H1 (cell line): ENCODE data around the gene NAV3. TPM values are rescaled to one million over a fixed set of nuclear protein-coding genes. Genes with fewer than 3 reads are reported as not detected.

Experiments used
- CTCF ChIA-PET: fragments of 300-600 bp; sonication (Branson Sonifier 250); formaldehyde crosslinking; loops from one replicate; lab custom pipeline; 2021; ENCODE audit not compliant: partially characterized antibody; lab: Charles Lee
- POLR2A ChIA-PET: fragments of 300-600 bp; sonication (Branson Sonifier 250); formaldehyde crosslinking; loops from one replicate; lab custom pipeline; 2021; ENCODE audit warnings: inconsistent platforms; ENCODE audit not compliant: partially characterized antibody; lab: Charles Lee
- DNase-seq, 2 experiments: peaks; one replicate each; pipeline versions ENCODE4 v3.0.0 to v3.0.0-alpha.2; 2010 to 2022; ENCODE audit warnings: low spot score in 2 of 2, low read depth in 1 of 2, mixed read lengths in 1 of 2
- FAIRE-seq: peaks from 2 replicates; lab custom pipeline; 2011; peaks lifted over from hg19 to GRCh38; lab: Jason Lieb, UNC
- H2AFZ ChIP-seq: 2 replicates; pipeline ENCODE4 v1.8.1; 2012; ENCODE audit warnings: low read length, inconsistent platforms
- H2AK5ac ChIP-seq: 2 replicates; pipeline ENCODE4 v1.6.1; 2013; ENCODE audit warnings: low read depth, low read length
- H2BK120ac ChIP-seq: replicated peaks from 2 replicates; pipeline ENCODE3; 2013; ENCODE audit warnings: low read depth, low read length, inconsistent platforms
- H2BK12ac ChIP-seq: 2 replicates; pipeline ENCODE4 v1.6.1; 2013; ENCODE audit warnings: low read depth, low read length
- H2BK15ac ChIP-seq: 2 replicates; pipeline ENCODE4 v1.6.1; 2013; ENCODE audit warnings: low read length
- H2BK20ac ChIP-seq: 2 replicates; pipeline ENCODE4 v1.6.1; 2013; ENCODE audit warnings: low read length
- H2BK5ac ChIP-seq: 2 replicates; pipeline ENCODE4 v1.6.1; 2013; ENCODE audit warnings: low read depth, low read length
- H3K14ac ChIP-seq: 2 replicates; pipeline ENCODE4 v1.6.1; 2013; ENCODE audit warnings: inconsistent platforms; ENCODE audit not compliant: insufficient read length
- H3K18ac ChIP-seq: 2 replicates; pipeline ENCODE4 v1.6.1; 2013; ENCODE audit warnings: low read length; ENCODE audit errors: extremely low read depth
- H3K23ac ChIP-seq: 2 replicates; pipeline ENCODE4 v1.6.1; 2013; ENCODE audit warnings: inconsistent platforms; ENCODE audit not compliant: insufficient read length
- H3K23me2 ChIP-seq: 2 replicates; pipeline ENCODE4 v1.6.1; 2013; ENCODE audit warnings: low read depth, low read length
- H3K27ac ChIP-seq: 2 replicates; pipeline ENCODE4 v1.6.1; 2011; ENCODE audit warnings: low read depth, low read length, inconsistent platforms
- H3K27me3 ChIP-seq, 4 experiments: replicated peaks in 1 of 4; 1 replicate in 1 of 4; 2 replicates in 3 of 4; pipeline versions ENCODE4 v1.6.1 to v1.8.1; 2011 to 2013; ENCODE audit warnings: low read length in 3 of 4, mild to moderate bottlenecking in 3 of 4, inconsistent platforms in 2 of 4, mixed read lengths in 2 of 4, moderate library complexity in 1 of 4; ENCODE audit not compliant: control insufficient read depth in 3 of 4, insufficient read depth in 3 of 4; ENCODE audit errors: extremely low read depth in 1 of 4
- H3K36me3 ChIP-seq, 4 experiments: 2 replicates each; pipeline versions ENCODE4 v1.6.1 to v1.8.1; 2011 to 2013; ENCODE audit warnings: mild to moderate bottlenecking in 4 of 4, low read length in 3 of 4, moderate library complexity in 2 of 4, control low read depth in 1 of 4, inconsistent platforms in 1 of 4; ENCODE audit not compliant: insufficient read depth in 4 of 4, control insufficient read depth in 2 of 4
- H3K4ac ChIP-seq: replicated peaks from 2 replicates; pipeline ENCODE3; 2013; ENCODE audit warnings: low read length, low read depth, mixed read lengths, inconsistent platforms; ENCODE audit not compliant: insufficient read length
- H3K4me1 ChIP-seq, 4 experiments: replicated peaks in 1 of 4; 1 replicate in 1 of 4; 2 replicates in 3 of 4; pipeline versions ENCODE4 v1.6.1 to v1.8.1; 2011 to 2013; ENCODE audit warnings: low read length in 3 of 4, inconsistent platforms in 2 of 4, mixed read lengths in 1 of 4; ENCODE audit not compliant: insufficient read depth in 4 of 4, control insufficient read depth in 3 of 4
- H3K4me2 ChIP-seq, 2 experiments: 2 replicates each; pipeline versions ENCODE4 v1.6.1 to v1.8.1; 2011 to 2013; ENCODE audit warnings: low read depth in 2 of 2, low read length in 2 of 2, control low read depth in 1 of 2, inconsistent platforms in 1 of 2, mild to moderate bottlenecking in 1 of 2; ENCODE audit not compliant: insufficient read depth in 1 of 2
- H3K4me3 ChIP-seq, 4 experiments: fragments of 200-600, 300-600 bp in 1 of 4; sonication (generic), shearing (Covaris generic), sonication (Bioruptor Twin) in 1 of 4; 2 replicates each; pipeline versions ENCODE4 v1.5.1 to v1.8.1; 2011 to 2016; ENCODE audit warnings: low read length in 4 of 4, low read depth in 3 of 4, control low read depth in 2 of 4, inconsistent platforms in 2 of 4, mild to moderate bottlenecking in 2 of 4, mixed read lengths in 1 of 4, moderate library complexity in 1 of 4; ENCODE audit not compliant: insufficient read depth in 2 of 4; ENCODE audit errors: extremely low read depth in 1 of 4
- H3K56ac ChIP-seq: replicated peaks from 2 replicates; pipeline ENCODE3; 2013; ENCODE audit warnings: low read depth, mild to moderate bottlenecking, mixed read lengths, low read length, inconsistent platforms; ENCODE audit not compliant: insufficient read length
- H3K79me1 ChIP-seq: 2 replicates; pipeline ENCODE4 v1.6.1; 2013; ENCODE audit warnings: low read depth, low read length, control low read depth
- H3K79me2 ChIP-seq, 2 experiments: 2 replicates each; pipeline versions ENCODE4 v1.6.1 to v1.8.1; 2012 to 2013; ENCODE audit warnings: low read length in 2 of 2, mild to moderate bottlenecking in 2 of 2, inconsistent platforms in 1 of 2; ENCODE audit not compliant: insufficient read depth in 2 of 2, control insufficient read depth in 1 of 2
- H3K9ac ChIP-seq, 4 experiments: replicated peaks in 1 of 4; 1 replicate in 1 of 4; 2 replicates in 3 of 4; pipeline versions ENCODE4 v1.6.1 to v1.8.1; 2011 to 2013; ENCODE audit warnings: low read depth in 3 of 4, low read length in 3 of 4, control low read depth in 2 of 4, mild to moderate bottlenecking in 2 of 4, moderate library complexity in 2 of 4, inconsistent platforms in 1 of 4; ENCODE audit errors: extremely low read depth in 1 of 4
- H3K9me3 ChIP-seq, 2 experiments: 2 replicates each; pipeline versions ENCODE4 v1.6.1 to v1.8.1; 2012 to 2013; ENCODE audit warnings: mild to moderate bottlenecking in 2 of 2, moderate library complexity in 2 of 2, control low read depth in 1 of 2, inconsistent platforms in 1 of 2, low read depth in 1 of 2, low read length in 1 of 2, mixed read lengths in 1 of 2; ENCODE audit not compliant: insufficient read depth in 2 of 2
- H4K20me1 ChIP-seq, 2 experiments: replicated peaks in 1 of 2; 2 replicates each; pipeline versions ENCODE3 to v1.8.1; 2011 to 2013; ENCODE audit warnings: inconsistent platforms in 2 of 2, low read length in 2 of 2, mild to moderate bottlenecking in 1 of 2; ENCODE audit not compliant: insufficient read depth in 2 of 2, control insufficient read depth in 1 of 2
- H4K5ac ChIP-seq: 2 replicates; pipeline ENCODE4 v1.6.1; 2013; ENCODE audit warnings: low read length, low read depth, mixed read lengths, inconsistent platforms; ENCODE audit not compliant: insufficient read length
- H4K8ac ChIP-seq: 2 replicates; pipeline ENCODE4 v1.8.0; 2013; ENCODE audit warnings: mild to moderate bottlenecking, moderate library complexity, low read length, inconsistent platforms; ENCODE audit not compliant: insufficient read depth; ENCODE audit errors: extremely low read depth
- H4K91ac ChIP-seq: replicated peaks from 2 replicates; pipeline ENCODE3; 2013; ENCODE audit warnings: low read length, mixed read lengths, inconsistent platforms; ENCODE audit not compliant: insufficient read length
- ASH2L ChIP-seq: fragments of 200-600, 300-600 bp; sonication (generic); IDR thresholded peaks from one replicate; pipeline ENCODE4 v1.7.1; 2017; ENCODE audit warnings: low read length
- BACH1 ChIP-seq: IDR thresholded peaks from 2 replicates; pipeline ENCODE4 v1.6.1; 2012; ENCODE audit warnings: low read length, improper control_type of control experiment
- EGR1 ChIP-seq: IDR thresholded peaks from 2 replicates; pipeline ENCODE4 v1.6.1; 2011; ENCODE audit warnings: low read depth, low read length, borderline replicate concordance
- EZH2 ChIP-seq: fragments of 200-600 bp; sonication (generic); IDR thresholded peaks from 2 replicates; pipeline ENCODE4 v1.7.1; 2012; ENCODE audit warnings: low read depth, mild to moderate bottlenecking, moderate library complexity, low read length, inconsistent platforms; ENCODE audit not compliant: severe bottlenecking
- HDAC6 ChIP-seq: IDR thresholded peaks from one replicate; pipeline ENCODE4 v1.7.1; 2012; ENCODE audit warnings: low read depth, mild to moderate bottlenecking, inconsistent platforms, low read length, moderate library complexity
- JUND ChIP-seq: IDR thresholded peaks from 2 replicates; pipeline ENCODE4 v1.6.1; 2011; ENCODE audit warnings: mild to moderate bottlenecking, improper control_type of control experiment, low read length
- MAFK ChIP-seq: IDR thresholded peaks from 2 replicates; pipeline ENCODE4 v1.6.1; 2012; ENCODE audit warnings: low read depth, mild to moderate bottlenecking, improper control_type of control experiment, low read length
- NRF1 ChIP-seq: IDR thresholded peaks from 2 replicates; pipeline ENCODE4 v1.6.1; 2011; ENCODE audit warnings: mild to moderate bottlenecking, low read depth, low read length, improper control_type of control experiment
- POLR2AphosphoS5 ChIP-seq: IDR thresholded peaks from 2 replicates; pipeline ENCODE4 v1.6.1; 2011; ENCODE audit warnings: low read depth, low read length
- SP4 ChIP-seq: IDR thresholded peaks from 2 replicates; pipeline ENCODE4 v1.6.1; 2012; ENCODE audit warnings: low read length, inconsistent platforms
- YY1 ChIP-seq: IDR thresholded peaks from 2 replicates; pipeline ENCODE4 v1.6.1; 2011; ENCODE audit warnings: low read depth, mild to moderate bottlenecking, low read length
- WGBS, 2 experiments: shearing (Covaris generic) in 1 of 2; methylation state at CpG; one replicate each; pipeline versions ENCODE4 v1.1.6 to v1.1.7; 2013 to 2015; ENCODE audit warnings: low lambda C conversion rate in 2 of 2, mixed read lengths in 2 of 2, inconsistent platforms in 1 of 2, low coverage in 1 of 2, missing lambda C conversion rate in 1 of 2; ENCODE audit not compliant: insufficient replicate concordance in 2 of 2, insufficient coverage in 1 of 2, insufficient read length in 1 of 2; ENCODE audit errors: extremely low coverage in 1 of 2, missing lambda C conversion rate in 1 of 2; 5-methylcytosine and 5-hydroxymethylcytosine counted together
- polyA plus RNA-seq, 7 experiments: library from polyadenylated mRNA; depleted of rRNA in 3 of 7; stranded (reverse) in 5 of 7; unstranded in 2 of 7; fragments of >200 nt in 5 of 7; fragments of 200-250 nt in 2 of 7; gene quantifications; 1 replicate in 5 of 7; 2 replicates in 1 of 7; 4 replicates in 1 of 7; pipeline versions ENCODE4 v1.2.1 to v1.2.3, GENCODE V29; 2011 to 2013; ENCODE audit warnings: missing spikeins in 2 of 7, mixed read lengths in 2 of 7
- total RNA-seq: library from RNA; stranded (reverse); fragmentation: NEBNext Ultra II Directional; extraction: Animal tissue kit (Norgen Biotek cat#: 25700); gene quantifications from 2 replicates; pipeline ENCODE4 v1.2.1, GENCODE V29; 2021
- TF ChIP-seq, protein P1 (sequence below): IDR thresholded peaks from 2 replicates; pipeline ENCODE4 v1.6.1; 2012; ENCODE audit warnings: inconsistent platforms

Gene NAV3
- total and polyA plus RNA-seq, 2 of the 8 experiments (the other 6 are each of a cell fraction or from before 2014, with no cell fraction given) = 0.47 to 5.0 TPM

DNA sequence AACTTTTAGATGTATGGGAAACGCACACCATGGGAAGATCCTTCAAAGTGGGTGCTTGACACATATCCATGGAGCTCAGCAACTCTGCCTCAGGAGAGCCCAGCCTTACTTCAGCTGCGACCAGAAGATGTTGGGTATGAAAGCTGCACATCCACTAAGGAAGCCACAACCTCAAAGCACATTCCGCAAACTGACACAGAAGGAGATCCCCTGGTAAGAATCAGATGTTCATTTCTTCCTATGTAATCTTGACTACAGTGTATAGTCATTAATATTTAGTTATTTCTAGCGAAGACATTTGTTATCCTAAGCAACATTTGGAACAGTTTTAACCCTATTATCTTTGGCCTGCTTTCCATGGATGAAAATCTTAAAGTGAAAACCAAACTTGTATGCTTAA lies 374.2 kb downstream of the NAV3 start:
- peaks cover 0 to 4% (median 1%) of the 10 kb centered on the region in 4 experiments; a peak in 4 of 7 replicates for H3K4me1 ChIP-seq
- no peak overlapping the region for H3K4me3 ChIP-seq
- no peak overlapping the region for H3K18ac ChIP-seq
- DNase-seq = no peak
- H3K9me3 ChIP-seq = no peaks in the 10 kb centered on the region
- H2BK15ac ChIP-seq = no peak overlapping the region
- no peak overlapping the region for H4K91ac ChIP-seq
- H3K23ac ChIP-seq = no peak overlapping the region
- no peaks in the 10 kb centered on the region for H3K36me3 ChIP-seq
- no peak for FAIRE-seq
- H2BK120ac ChIP-seq = no peak overlapping the region
- H3K79me2 ChIP-seq = no peaks in the 10 kb centered on the region
- no peak overlapping the region for H2BK5ac ChIP-seq
- no peak overlapping the region for H2BK12ac ChIP-seq
- no peak overlapping the region for H4K8ac ChIP-seq
- H3K9ac ChIP-seq = no peak overlapping the region
- H3K27me3 ChIP-seq = no peaks in the 10 kb centered on the region
- no peak overlapping the region for H2AFZ ChIP-seq
- WGBS, 2 experiments = 73% methylated on average over 4 of the region's 4 CpGs; no CpG with 5 or more reads in 1 of the 2 experiments
- no peak overlapping the region for H4K5ac ChIP-seq
- TF ChIP-seq EGR1 = no peak
- no peak for TF ChIP-seq POLR2AphosphoS5
- TF ChIP-seq BACH1 = no peak
- TF ChIP-seq HDAC6 = no peak
- TF ChIP-seq NRF1 = no peak
- TF ChIP-seq ASH2L = no peak
- TF ChIP-seq EZH2 = no peak
- TF ChIP-seq, protein P1, sequence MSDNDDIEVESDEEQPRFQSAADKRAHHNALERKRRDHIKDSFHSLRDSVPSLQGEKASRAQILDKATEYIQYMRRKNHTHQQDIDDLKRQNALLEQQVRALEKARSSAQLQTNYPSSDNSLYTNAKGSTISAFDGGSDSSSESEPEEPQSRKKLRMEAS = no peak
- no peak for TF ChIP-seq YY1
- no peak for TF ChIP-seq SP4
- TF ChIP-seq MAFK = no peak
- no peak for TF ChIP-seq JUND
- no peaks in the 10 kb centered on the region; the same call in 1 of the 2 replicates for H3K23me2 ChIP-seq
- H4K20me1 ChIP-seq = no peaks in the 10 kb centered on the region
- no peak overlapping the region for H2BK20ac ChIP-seq
- no peak overlapping the region for H3K56ac ChIP-seq
- no peaks in the 10 kb centered on the region for H3K79me1 ChIP-seq
- no peak overlapping the region for H3K4ac ChIP-seq
- ChIA-PET CTCF (interaction anchor here (0.9 kb wide), 1 partner anchor 115 kb away, joined by 3 read pairs; no protein-coding TSS in a partner anchor), POLR2A (no interaction called here)
- no peak overlapping the region for H3K14ac ChIP-seq
- H2AK5ac ChIP-seq = no peak overlapping the region
- H3K27ac ChIP-seq = no peak overlapping the region
- no peak overlapping the region for H3K4me2 ChIP-seq
